Activated CD4-positive, alpha-beta memory T cell treated with anti-CD3 and anti-CD28 coated beads, Interleukin-2, amount 10 ng/mL, durations not matched to agents 7 days and 5 days (primary cell): ENCODE data around the gene NCEH1. TPM values are rescaled to one million over a fixed set of nuclear protein-coding genes. Genes with fewer than 3 reads are reported as not detected.
A peak's percentile ranks its signal among the peaks of the same experiment; 100 is the strongest.

Experiments
- CTCF ChIA-PET: fragments of 350-600 bp; sonication (Branson Sonifier 250); formaldehyde crosslinking; loops from one replicate; lab custom pipeline; 2021; ENCODE audit warnings: antibody characterized with exemption, inconsistent platforms; lab: Charles Lee
- POLR2A ChIA-PET: fragments of 350-600 bp; sonication (Branson Sonifier 250); formaldehyde crosslinking; loops from one replicate; lab custom pipeline; 2021; ENCODE audit warnings: antibody characterized with exemption; lab: Charles Lee
- DNase-seq: peaks from one replicate; pipeline ENCODE4 v3.0.0-alpha.2; 2020
- H3K27ac Mint-ChIP-seq: one replicate; pipeline ENCODE4 v1.8.0; 2021; ENCODE audit warnings: mild to moderate bottlenecking, mixed read lengths
- H3K27me3 Mint-ChIP-seq: one replicate; pipeline ENCODE4 v1.8.0; 2021; ENCODE audit warnings: mixed read lengths
- H3K36me3 Mint-ChIP-seq: one replicate; pipeline ENCODE4 v1.8.0; 2021; ENCODE audit warnings: low read depth, mixed read lengths
- H3K4me1 Mint-ChIP-seq: one replicate; pipeline ENCODE4 v1.8.0; 2021; ENCODE audit warnings: mixed read lengths
- H3K4me3 Mint-ChIP-seq: one replicate; pipeline ENCODE4 v1.8.0; 2021; ENCODE audit warnings: mild to moderate bottlenecking, mixed read lengths
- H3K9me3 Mint-ChIP-seq: one replicate; pipeline ENCODE4 v1.8.0; 2021; ENCODE audit warnings: mixed read lengths
- total RNA-seq, 2 experiments: library from RNA; stranded (reverse); gene quantifications; one replicate each; pipeline ENCODE4 v1.2.3, GENCODE V29; 2021

Gene NCEH1
- total RNA-seq, 2 experiments from 2014 or later, result 7.2 to 9.6 TPM

DNA sequence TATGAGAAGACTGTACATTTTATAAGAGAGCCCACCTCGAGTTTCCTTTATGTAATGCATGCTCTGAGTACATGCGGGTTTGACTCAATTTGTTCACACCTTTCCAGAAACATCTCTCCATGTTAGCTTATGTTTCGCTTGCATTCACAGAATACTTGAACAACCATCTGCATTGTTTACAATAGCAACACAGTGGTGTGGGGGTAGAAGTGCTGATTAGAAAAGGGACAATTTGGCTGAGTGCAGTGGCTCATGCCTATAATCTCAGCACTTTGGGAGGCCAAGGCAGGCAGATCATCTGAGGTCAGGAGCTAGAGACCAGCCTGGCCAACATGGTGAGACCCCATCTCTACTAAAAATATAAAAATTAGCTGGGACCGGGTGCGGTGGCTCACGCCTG, 60.9 kb downstream of the NCEH1 start:
- CTCF ChIA-PET, result interaction anchor here (0.8 to 1.2 kb wide), 4 partner anchors 28 to 317 kb away, joined by 3 to 5 read pairs (median 3); no protein-coding TSS in a partner anchor
- H3K4me3 Mint-ChIP-seq, result no peak overlapping the region
- no peak for DNase-seq
- POLR2A ChIA-PET, result no interaction called here
- no peaks in the 10 kb centered on the region for H3K4me1 Mint-ChIP-seq
- peaks cover 3% of the 10 kb centered on the region for H3K36me3 Mint-ChIP-seq
- no peaks in the 10 kb centered on the region for H3K9me3 Mint-ChIP-seq
- H3K27me3 Mint-ChIP-seq, result no peaks in the 10 kb centered on the region
- no peak overlapping the region for H3K27ac Mint-ChIP-seq

GRCh38 chr3:172648747-172649146, 62.1 kb downstream of the NCEH1 start:
- Mint-ChIP-seq H3K4me3 (no peak overlapping the region), H3K27me3 (no peaks in the 10 kb centered on the region), H3K36me3 (peaks cover 3% of the 10 kb centered on the region), H3K27ac (no peak overlapping the region), H3K9me3 (no peaks in the 10 kb centered on the region), H3K4me1 (no peaks in the 10 kb centered on the region)
- CTCF ChIA-PET, result no interaction called here
- POLR2A ChIA-PET, result no interaction called here
- no peak for DNase-seq

DNA sequence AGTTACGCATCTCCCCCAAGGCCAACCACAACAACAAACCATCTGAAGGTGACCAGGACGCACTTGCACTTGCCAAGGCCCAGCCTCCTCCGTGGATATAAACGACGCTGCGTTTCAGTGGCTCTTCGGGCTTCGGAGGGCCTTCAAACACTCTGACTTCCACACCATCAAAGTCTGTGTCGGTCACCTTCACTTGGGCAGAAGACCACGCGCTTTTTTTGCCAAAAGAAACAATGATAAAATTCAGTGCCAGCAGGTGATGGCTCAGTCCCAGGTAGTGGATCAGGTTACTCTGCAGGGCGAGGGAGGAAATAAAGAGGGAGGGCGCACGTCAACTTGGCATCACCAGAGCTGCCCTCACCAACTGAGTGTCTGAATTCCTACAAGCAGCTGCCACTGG, 63.0 kb downstream of the NCEH1 start:
- DNase-seq, result no peak
- H3K27ac Mint-ChIP-seq, result no peak overlapping the region
- CTCF ChIA-PET, result no interaction called here
- H3K27me3 Mint-ChIP-seq, result no peaks in the 10 kb centered on the region
- POLR2A ChIA-PET, result no interaction called here
- no peak overlapping the region for H3K4me3 Mint-ChIP-seq
- H3K9me3 Mint-ChIP-seq, result no peaks in the 10 kb centered on the region
- H3K4me1 Mint-ChIP-seq, result no peaks in the 10 kb centered on the region
- peaks cover 7% of the 10 kb centered on the region for H3K36me3 Mint-ChIP-seq

DNA sequence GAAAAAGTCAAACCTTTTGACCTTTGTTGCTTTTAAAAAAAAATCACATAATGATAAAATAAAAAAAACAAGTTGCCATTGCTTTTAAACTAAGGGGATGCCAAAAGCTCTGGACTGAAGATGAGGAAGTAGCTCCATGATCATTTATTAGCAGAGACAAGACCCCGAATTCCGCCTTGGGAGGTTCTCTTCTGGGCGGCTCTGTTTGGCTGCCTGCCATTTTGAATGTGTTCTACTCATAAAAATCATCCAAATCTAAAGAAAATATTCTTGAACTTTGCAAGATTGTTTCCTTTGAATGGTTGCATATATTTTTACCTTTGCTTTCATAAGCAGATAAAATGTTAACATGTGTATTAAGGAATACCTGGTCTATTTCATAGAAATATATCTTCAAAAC, 63.8 kb downstream of the NCEH1 start:
- Mint-ChIP-seq H3K27ac (no peak overlapping the region), H3K9me3 (no peaks in the 10 kb centered on the region), H3K4me3 (no peak overlapping the region), H3K4me1 (no peaks in the 10 kb centered on the region), H3K27me3 (no peaks in the 10 kb centered on the region), H3K36me3 (peaks cover 7% of the 10 kb centered on the region)
- DNase-seq, result no peak
- ChIA-PET POLR2A (no interaction called here), CTCF (interaction anchor here (1.9 kb wide), 1 partner anchor 19 kb away, joined by 6 read pairs; no protein-coding TSS in a partner anchor)

- no peaks in the 10 kb centered on the region for H3K27me3 Mint-ChIP-seq
- no peak overlapping the region for H3K4me3 Mint-ChIP-seq
- DNase-seq, result no peak
- no peaks in the 10 kb centered on the region for H3K9me3 Mint-ChIP-seq
- H3K36me3 Mint-ChIP-seq, result peaks cover 7% of the 10 kb centered on the region
- POLR2A ChIA-PET, result no interaction called here
- H3K27ac Mint-ChIP-seq, result no peak overlapping the region
- CTCF ChIA-PET, result interaction anchor here (1.6 to 1.9 kb wide), 2 partner anchors 8 to 19 kb away, joined by 5 to 6 read pairs; no protein-coding TSS in a partner anchor
- H3K4me1 Mint-ChIP-seq, result no peaks in the 10 kb centered on the region
These were observed 64.3 kb downstream of the NCEH1 start for GRCh38 chr3:172646439-172647015.

GRCh38 chr3:172644258-172644657, 66.6 kb downstream of the NCEH1 start:
- DNase-seq, result no peak
- CTCF ChIA-PET, result interaction anchor here (0.6 to 1.3 kb wide), 2 partner anchors 28 to 164 kb away, joined by 4 to 5 read pairs; no protein-coding TSS in a partner anchor
- H3K9me3 Mint-ChIP-seq, result no peaks in the 10 kb centered on the region
- H3K36me3 Mint-ChIP-seq, result peaks cover 7% of the 10 kb centered on the region
- POLR2A ChIA-PET, result no interaction called here
- H3K27me3 Mint-ChIP-seq, result no peaks in the 10 kb centered on the region
- H3K4me3 Mint-ChIP-seq, result no peak overlapping the region
- no peak overlapping the region for H3K27ac Mint-ChIP-seq
- H3K4me1 Mint-ChIP-seq, result no peaks in the 10 kb centered on the region

GRCh38 chr3:172643506-172644179, 67.2 kb downstream of the NCEH1 start:
- Mint-ChIP-seq H3K4me1 (no peaks in the 10 kb centered on the region), H3K27ac (no peak overlapping the region), H3K9me3 (no peaks in the 10 kb centered on the region), H3K27me3 (no peaks in the 10 kb centered on the region), H3K4me3 (no peak overlapping the region), H3K36me3 (peaks cover 7% of the 10 kb centered on the region)
- no peak for DNase-seq
- ChIA-PET CTCF (interaction anchor here (0.6 to 1.3 kb wide), 2 partner anchors 29 to 164 kb away, joined by 4 to 5 read pairs; no protein-coding TSS in a partner anchor), POLR2A (no interaction called here)

DNA sequence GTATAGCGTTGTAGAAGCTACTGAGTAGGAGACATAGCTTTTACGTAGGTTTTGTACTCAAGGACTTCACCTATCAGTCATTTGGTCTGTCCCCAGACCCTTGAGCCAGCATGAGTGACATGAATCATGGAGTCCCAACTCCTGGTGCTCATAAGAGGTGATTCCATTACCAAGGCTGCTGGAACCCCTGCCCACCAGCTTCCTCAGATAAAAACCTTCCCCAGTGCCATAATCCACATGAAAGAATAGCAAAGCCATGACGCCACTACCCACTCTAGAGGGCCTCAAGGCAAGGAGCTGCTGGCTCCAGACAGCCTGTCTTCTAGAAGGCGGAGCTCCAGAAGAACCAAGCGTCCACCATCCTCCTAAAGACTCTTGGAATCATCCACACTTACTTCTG, 69.6 kb downstream of the NCEH1 start:
- Mint-ChIP-seq H3K36me3 (peaks cover 7% of the 10 kb centered on the region), H3K4me1 (peaks cover 2% of the 10 kb centered on the region), H3K27ac (no peak overlapping the region), H3K27me3 (no peaks in the 10 kb centered on the region), H3K4me3 (no peak overlapping the region), H3K9me3 (no peaks in the 10 kb centered on the region)
- ChIA-PET CTCF (interaction anchor here (1.3 to 2.0 kb wide), 2 partner anchors 11 to 32 kb away, joined by 3 to 5 read pairs; no protein-coding TSS in a partner anchor), POLR2A (no interaction called here)
- DNase-seq, result no peak

DNA sequence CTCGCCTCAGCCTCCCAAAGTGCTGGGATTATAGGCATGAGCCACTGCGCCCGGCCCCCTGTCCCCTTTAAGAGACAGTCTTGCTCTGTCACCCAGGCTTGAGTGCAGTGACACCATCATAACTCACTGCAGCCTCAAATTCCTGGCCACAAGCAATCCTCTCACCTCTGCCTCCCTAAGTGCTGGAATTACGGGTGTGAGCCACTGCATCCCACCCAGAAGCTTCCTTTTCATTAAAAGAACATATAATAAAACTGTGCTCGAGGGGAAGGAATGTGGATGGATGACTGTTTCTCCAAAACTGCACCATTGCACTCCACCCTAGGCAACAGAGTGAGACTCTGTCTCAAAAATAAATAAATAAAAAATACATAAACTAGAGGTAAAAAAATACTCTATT, 70.1 kb downstream of the NCEH1 start:
- Mint-ChIP-seq H3K27me3 (no peaks in the 10 kb centered on the region), H3K27ac (no peak overlapping the region), H3K36me3 (peaks cover 7% of the 10 kb centered on the region), H3K9me3 (no peaks in the 10 kb centered on the region), H3K4me3 (no peak overlapping the region), H3K4me1 (peaks cover 4% of the 10 kb centered on the region)
- CTCF ChIA-PET, result interaction anchor here (2.0 kb wide), 1 partner anchor 32 kb away, joined by 5 read pairs; no protein-coding TSS in a partner anchor
- POLR2A ChIA-PET, result no interaction called here
- no peak for DNase-seq

- H3K9me3 Mint-ChIP-seq, result no peaks in the 10 kb centered on the region
- H3K4me3 Mint-ChIP-seq, result no peak overlapping the region
- H3K27ac Mint-ChIP-seq, result peak overlapping the region; percentile 57
- no peaks in the 10 kb centered on the region for H3K27me3 Mint-ChIP-seq
- peak; percentile 23 for DNase-seq
- POLR2A ChIA-PET, result no interaction called here
- CTCF ChIA-PET, result interaction anchor here (0.8 to 2.8 kb wide), 2 partner anchors 12 to 174 kb away, joined by 4 to 18 read pairs; no protein-coding TSS in a partner anchor
- H3K4me1 Mint-ChIP-seq, result peaks cover 14% of the 10 kb centered on the region
- H3K36me3 Mint-ChIP-seq, result peaks cover 3% of the 10 kb centered on the region
These were observed 75.3 kb downstream of the NCEH1 start for GRCh38 chr3:172635588-172635987.

DNA sequence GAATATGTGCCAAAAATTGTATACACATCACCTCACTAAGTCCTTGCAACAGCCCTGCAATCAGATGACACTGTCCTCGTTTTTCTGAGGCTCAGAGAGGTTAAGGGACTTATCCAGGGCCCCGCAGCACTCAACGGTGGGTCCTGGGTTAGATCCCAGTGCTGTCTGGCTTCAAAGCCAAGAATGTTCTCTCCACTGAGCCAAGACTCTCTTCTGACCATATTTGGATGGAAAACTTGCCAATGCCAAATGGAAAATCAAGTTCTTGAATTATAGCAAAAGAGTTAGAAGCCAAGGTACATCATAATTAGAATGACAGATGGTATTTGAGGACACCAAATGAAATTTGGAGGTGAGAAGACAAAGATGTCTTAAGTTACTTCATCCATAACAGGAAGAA, 75.9 kb downstream of the NCEH1 start:
- Mint-ChIP-seq H3K27me3 (no peaks in the 10 kb centered on the region), H3K4me1 (peaks cover 14% of the 10 kb centered on the region), H3K9me3 (no peaks in the 10 kb centered on the region), H3K36me3 (peaks cover 3% of the 10 kb centered on the region), H3K4me3 (no peak overlapping the region), H3K27ac (no peak overlapping the region)
- ChIA-PET CTCF (interaction anchor here (0.8 to 2.8 kb wide), 2 partner anchors 12 to 174 kb away, joined by 4 to 18 read pairs; no protein-coding TSS in a partner anchor), POLR2A (no interaction called here)
- DNase-seq, result no peak

GRCh38 chr3:172630316-172630715, 80.6 kb downstream of the NCEH1 start:
- Mint-ChIP-seq H3K36me3 (no peaks in the 10 kb centered on the region), H3K27ac (no peak overlapping the region), H3K4me1 (peaks cover 6% of the 10 kb centered on the region), H3K27me3 (no peaks in the 10 kb centered on the region), H3K9me3 (no peaks in the 10 kb centered on the region), H3K4me3 (no peak overlapping the region)
- DNase-seq, result no peak
- ChIA-PET CTCF (interaction anchor here (0.8 kb wide), 1 partner anchor 12 kb away, joined by 3 read pairs; no protein-coding TSS in a partner anchor), POLR2A (no interaction called here)

GRCh38 chr3:172629470-172629869, 81.4 kb downstream of the NCEH1 start:
- ChIA-PET POLR2A (no interaction called here), CTCF (interaction anchor here (0.8 kb wide), 1 partner anchor 13 kb away, joined by 3 read pairs; no protein-coding TSS in a partner anchor)
- Mint-ChIP-seq H3K27ac (no peak overlapping the region), H3K36me3 (no peaks in the 10 kb centered on the region), H3K4me1 (no peaks in the 10 kb centered on the region), H3K27me3 (no peaks in the 10 kb centered on the region), H3K9me3 (no peaks in the 10 kb centered on the region), H3K4me3 (no peak overlapping the region)
- DNase-seq, result no peak
